ENCODE measurements around the gene TXNDC8.

- TF ChIP-seq EZH2 (IDR thresholded peaks at IDR 0.05; ENCODE audit: borderline replicate concordance, low read depth, low read length, severe bottlenecking) (no peak), CTCF (IDR thresholded peaks at IDR 0.05; ENCODE audit: borderline replicate concordance, extremely low read depth, low read length, poor library complexity, severe bottlenecking) (no peak)
Observed at GRCh38 chr9:110357505-110357904, 19.8 kb upstream of the TXNDC8 start.
